ENCODE results near the gene ZFY.
"Not testable (repeated sequence)": the region's sequence is repeated elsewhere in the genome, so short reads cannot be mapped to it uniquely, and the experiment has no call there.

Gene ZFY

GRCh38 chrY:2979283-2979682 lies 44.1 kb downstream of the ZFY start:
- DNase-seq, result no peak

- no peak for DNase-seq
These were observed 49.3 kb downstream of the ZFY start for GRCh38 chrY:2984491-2984890.

GRCh38 chrY:2987178-2987577 lies 52.0 kb downstream of the ZFY start:
- not testable (repeated sequence) for DNase-seq

- not testable (repeated sequence) for DNase-seq
These were observed 62.2 kb downstream of the ZFY start for GRCh38 chrY:2997369-2997768.

- DNase-seq, result no peak
These were observed 67.0 kb downstream of the ZFY start for GRCh38 chrY:3002190-3002589.

- peak; percentile 2 for DNase-seq
These were observed 67.7 kb downstream of the ZFY start for GRCh38 chrY:3002680-3003515.

- DNase-seq, result no peak
These were observed 68.3 kb downstream of the ZFY start for GRCh38 chrY:3003516-3003830.

GRCh38 chrY:3003846-3004245 lies 68.7 kb downstream of the ZFY start:
- DNase-seq, result peak; percentile 11

- DNase-seq, result not testable (repeated sequence)
These were observed 70.8 kb downstream of the ZFY start for GRCh38 chrY:3006031-3006430.

GRCh38 chrY:3007967-3008366 lies 72.8 kb downstream of the ZFY start:
- DNase-seq, result no peak

- DNase-seq, result no peak
These were observed 77.0 kb downstream of the ZFY start for GRCh38 chrY:3012226-3012625.

- no peak for DNase-seq
These were observed 81.4 kb downstream of the ZFY start for GRCh38 chrY:3016594-3016993.

- no peak for DNase-seq
These were observed 83.4 kb downstream of the ZFY start for GRCh38 chrY:3018546-3018945.

- no peak for DNase-seq
These were observed 84.4 kb downstream of the ZFY start for GRCh38 chrY:3019584-3019983.

- no peak for DNase-seq
These were observed 86.0 kb downstream of the ZFY start for GRCh38 chrY:3021176-3021575.

- no peak for DNase-seq
These were observed 88.4 kb downstream of the ZFY start for GRCh38 chrY:3023606-3024005.

- no peak for DNase-seq
These were observed 90.2 kb downstream of the ZFY start for GRCh38 chrY:3025357-3025756.
